HEK293T (cell line): ENCODE results near the gene RD3L.

Experiments
- CTCF ChIA-PET: fragments of 350-600 bp; formaldehyde crosslinking; extraction: SDS; loops from one replicate; lab custom pipeline; 2021; ENCODE audit warnings: antibody characterized with exemption, inconsistent platforms; lab: Yijun Ruan, JAX
- POLR2A ChIA-PET: fragments of 350-600 bp; formaldehyde crosslinking; extraction: SDS; loops from one replicate; lab custom pipeline; 2020; ENCODE audit warnings: antibody characterized with exemption, inconsistent platforms; lab: Yijun Ruan, JAX
- DNase-seq: peaks from one replicate; pipeline ENCODE4 v3.0.0; 2012; ENCODE audit warnings: mixed read lengths; ENCODE audit errors: extremely low spot score
- ARNT ChIP-seq: fragments of 450-650 bp; IDR thresholded peaks from 2 replicates; pipeline ENCODE4 v1.6.1; 2017; ENCODE audit warnings: mild to moderate bottlenecking
- BHLHE40 ChIP-seq: fragments of 450-650 bp; IDR thresholded peaks from 2 replicates; pipeline ENCODE4 v1.6.1; 2016; ENCODE audit warnings: mild to moderate bottlenecking, moderate library complexity, borderline replicate concordance
- CTBP1 ChIP-seq: fragments of 450-650 bp; IDR thresholded peaks from 2 replicates; pipeline ENCODE4 v1.6.1; 2016; ENCODE audit warnings: borderline replicate concordance
- ELF4 ChIP-seq: fragments of 450-650 bp; IDR thresholded peaks from 2 replicates; pipeline ENCODE4 v1.6.1; 2017; ENCODE audit warnings: antibody characterized with exemption
- FOXA1 ChIP-seq: fragments of 450-650 bp; IDR thresholded peaks from 2 replicates; pipeline ENCODE4 v1.6.1; 2016; ENCODE audit warnings: mild to moderate bottlenecking
- FOXK2 ChIP-seq: fragments of 450-650 bp; IDR thresholded peaks from 2 replicates; pipeline ENCODE4 v1.6.1; 2016; ENCODE audit warnings: mild to moderate bottlenecking
- FOXM1 ChIP-seq: fragments of 450-650 bp; IDR thresholded peaks from 2 replicates; pipeline ENCODE4 v1.6.1; 2017; ENCODE audit warnings: mild to moderate bottlenecking, borderline replicate concordance
- HDGF ChIP-seq: fragments of 450-650 bp; IDR thresholded peaks from 2 replicates; pipeline ENCODE4 v1.6.1; 2017; ENCODE audit warnings: antibody characterized with exemption, borderline replicate concordance
- L3MBTL2 ChIP-seq: fragments of 450-650 bp; conservative IDR thresholded peaks from 2 replicates; pipeline ENCODE4 v1.6.1; 2016; ENCODE audit warnings: mild to moderate bottlenecking
- LEF1 ChIP-seq: fragments of 450-650 bp; IDR thresholded peaks from 2 replicates; pipeline ENCODE4 v1.6.1; 2017; ENCODE audit warnings: mild to moderate bottlenecking, borderline replicate concordance
- NFRKB ChIP-seq: fragments of 450-650 bp; IDR thresholded peaks from 2 replicates; pipeline ENCODE4 v1.6.1; 2016; ENCODE audit warnings: mild to moderate bottlenecking, moderate library complexity
- PKNOX1 ChIP-seq: fragments of 450-650 bp; IDR thresholded peaks from 2 replicates; pipeline ENCODE4 v1.6.1; 2016
- SP1 ChIP-seq: fragments of 450-650 bp; IDR thresholded peaks from 2 replicates; pipeline ENCODE4 v1.6.1; 2017
- SUZ12 ChIP-seq: fragments of 450-650 bp; IDR thresholded peaks from 2 replicates; pipeline ENCODE4 v1.6.1; 2016; ENCODE audit warnings: mild to moderate bottlenecking
- TARDBP ChIP-seq: fragments of 450-650 bp; IDR thresholded peaks from 2 replicates; pipeline ENCODE4 v1.6.1; 2016
- ZNF384 ChIP-seq: fragments of 450-650 bp; IDR thresholded peaks from 2 replicates; pipeline ENCODE4 v1.6.1; 2016

The RD3L gene

GRCh38 chr14:103892247-103892646 is 50.1 kb downstream of the RD3L start:
- ChIA-PET POLR2A (no interaction called here), CTCF (interaction anchor here (1.9 kb wide), 1 partner anchor 9 kb away, joined by 9 read pairs; no protein-coding TSS in a partner anchor)
- DNase-seq, result no peak
- TF ChIP-seq LEF1, result no peak
- TF ChIP-seq ARNT, result no peak
- TF ChIP-seq TARDBP, result no peak
- TF ChIP-seq ZNF384, result no peak
- TF ChIP-seq CTBP1, result no peak
- TF ChIP-seq SUZ12, result no peak
- TF ChIP-seq PKNOX1, result no peak
- TF ChIP-seq FOXA1, result no peak
- TF ChIP-seq BHLHE40, result no peak
- no peak for TF ChIP-seq SP1
- no peak for TF ChIP-seq FOXK2
- TF ChIP-seq L3MBTL2, result no peak
- TF ChIP-seq FOXM1, result no peak
- TF ChIP-seq HDGF, result no peak
- no peak for TF ChIP-seq ELF4
- no peak for TF ChIP-seq NFRKB

- POLR2A ChIA-PET, result no interaction called here
- no peak for DNase-seq
- TF ChIP-seq CTBP1, result no peak
- TF ChIP-seq L3MBTL2, result no peak
- TF ChIP-seq NFRKB, result no peak
- no peak for TF ChIP-seq BHLHE40
- TF ChIP-seq FOXM1, result no peak
- CTCF ChIA-PET, result interaction anchor here (1.9 kb wide), 1 partner anchor 9 kb away, joined by 9 read pairs; no protein-coding TSS in a partner anchor
Observed at GRCh38 chr14:103891667-103892215, 50.6 kb downstream of the RD3L start.

GRCh38 chr14:103890821-103891666 is 51.3 kb downstream of the RD3L start:
- ChIA-PET CTCF (interaction anchor here (1.9 kb wide), 1 partner anchor 10 kb away, joined by 9 read pairs; no protein-coding TSS in a partner anchor), POLR2A (no interaction called here)
- DNase-seq, result no peak
- TF ChIP-seq L3MBTL2 (no peak), CTBP1 (no peak), NFRKB (no peak), FOXA1 (no peak), BHLHE40 (no peak), ARNT (no peak), LEF1 (no peak), ZNF384 (no peak), SUZ12 (no peak), ELF4 (no peak), FOXM1 (no peak), HDGF (no peak), SP1 (no peak), TARDBP (no peak), FOXK2 (no peak)
